GM23338 (cell line): Measurements from ENCODE around the gene HMX2. TPM values are rescaled to one million over a fixed set of nuclear protein-coding genes. Genes with fewer than 3 reads are reported as not detected.

ENCODE experiments used
- ATAC-seq: fragments of 200-7000 bp; cut with Tn5 transposase; 3 replicates; pipeline ENCODE4 v1.9.1; 2020
- DNase-seq: peaks from one replicate; pipeline ENCODE4 v3.0.0-alpha.2; 2015; ENCODE audit warnings: low spot score
- H2AFZ ChIP-seq: fragments of 200-600 bp; sonication (generic); 2 replicates; pipeline ENCODE4 v1.8.0; 2016; ENCODE audit warnings: antibody characterized with exemption, mild to moderate bottlenecking, moderate library complexity
- H3F3A ChIP-seq: fragments of 200-600 bp; sonication (generic); replicated peaks from 2 replicates; pipeline ENCODE4 v1.8.0; 2017; ENCODE audit warnings: antibody characterized with exemption, mixed run types, low read depth
- H3K27ac ChIP-seq: fragments of 200-600 bp; sonication (generic); 2 replicates; pipeline ENCODE4 v1.6.1; 2016; ENCODE audit warnings: low read depth
- H3K27me3 ChIP-seq: fragments of 200-600 bp; sonication (generic); 2 replicates; pipeline ENCODE4 v1.8.0; 2016; ENCODE audit warnings: mild to moderate bottlenecking, mixed run types, moderate library complexity; ENCODE audit not compliant: insufficient read depth
- H3K36me3 ChIP-seq: fragments of 200-600 bp; sonication (generic); 2 replicates; pipeline ENCODE4 v1.8.0; 2016; ENCODE audit warnings: mild to moderate bottlenecking; ENCODE audit not compliant: insufficient read depth
- H3K4me1 ChIP-seq: fragments of 200-600 bp; sonication (generic); 2 replicates; pipeline ENCODE4 v1.8.0; 2016; ENCODE audit warnings: mild to moderate bottlenecking, moderate library complexity; ENCODE audit not compliant: insufficient read depth
- H3K4me2 ChIP-seq: fragments of 200-600 bp; sonication (generic); 2 replicates; pipeline ENCODE4 v1.7.1; 2017; ENCODE audit warnings: mixed run types
- H3K4me3 ChIP-seq: fragments of 200-600 bp; sonication (generic); 2 replicates; pipeline ENCODE4 v1.6.1; 2016; ENCODE audit warnings: mixed run types
- H3K79me2 ChIP-seq: fragments of 200-600 bp; sonication (generic); replicated peaks from 2 replicates; pipeline ENCODE4 v1.8.0; 2017; ENCODE audit warnings: mild to moderate bottlenecking; ENCODE audit not compliant: insufficient read depth
- H3K9me2 ChIP-seq: fragments of 200-600 bp; sonication (generic); 2 replicates; pipeline ENCODE4 v1.8.0; 2017; ENCODE audit not compliant: insufficient read depth
- H4K20me1 ChIP-seq: fragments of 200-600 bp; sonication (generic); replicated peaks from 2 replicates; pipeline ENCODE4 v1.8.0; 2017; ENCODE audit warnings: mild to moderate bottlenecking; ENCODE audit not compliant: insufficient read depth
- H3K27ac Mint-ChIP-seq: 2 replicates; pipeline ENCODE4 v1.8.0; 2020; ENCODE audit warnings: inconsistent platforms, mild to moderate bottlenecking, moderate library complexity, mixed read lengths
- H3K27me3 Mint-ChIP-seq: 3 replicates; pipeline ENCODE4 v1.8.0; 2022; ENCODE audit warnings: low read depth, mild to moderate bottlenecking, moderate library complexity, mixed read lengths, inconsistent platforms; ENCODE audit not compliant: insufficient read depth, poor library complexity
- H3K36me3 Mint-ChIP-seq: 3 replicates; pipeline ENCODE4 v1.8.0; 2021; ENCODE audit warnings: low read depth, mild to moderate bottlenecking, inconsistent platforms, moderate library complexity, mixed read lengths
- H3K4me1 Mint-ChIP-seq: 3 replicates; pipeline ENCODE4 v1.8.0; 2020; ENCODE audit warnings: mild to moderate bottlenecking, inconsistent platforms, mixed read lengths
- H3K4me3 Mint-ChIP-seq: 3 replicates; pipeline ENCODE4 v1.8.0; 2021; ENCODE audit warnings: moderate library complexity, mild to moderate bottlenecking, inconsistent platforms, mixed read lengths
- H3K9me3 Mint-ChIP-seq: 3 replicates; pipeline ENCODE4 v1.8.0; 2020; ENCODE audit warnings: moderate library complexity, mild to moderate bottlenecking, inconsistent platforms, mixed read lengths
- CREB1 ChIP-seq: fragments of 250-450 bp; sonication (Bioruptor Pico); IDR thresholded peaks from 2 replicates; pipeline ENCODE4 v1.5.0; 2020; ENCODE audit warnings: low read depth, mild to moderate bottlenecking, moderate library complexity
- EZH2phosphoT487 ChIP-seq: fragments of 200-600 bp; sonication (generic); IDR thresholded peaks from one replicate; pipeline ENCODE4 v1.8.1; 2018; ENCODE audit warnings: antibody characterized with exemption; ENCODE audit not compliant: unreplicated experiment
- JUNB ChIP-seq: IDR thresholded peaks from one replicate; pipeline ENCODE4 v1.6.1; 2016; ENCODE audit warnings: antibody characterized with exemption; ENCODE audit not compliant: unreplicated experiment
- POLR2AphosphoS5 ChIP-seq: IDR thresholded peaks from 2 replicates; pipeline ENCODE4 v1.6.1; 2016; ENCODE audit warnings: antibody characterized with exemption, low read depth
- ZNF114 ChIP-seq: fragments of 250-450 bp; sonication (Bioruptor Pico); IDR thresholded peaks from 2 replicates; pipeline ENCODE4 v1.5.0; 2020; ENCODE audit warnings: mild to moderate bottlenecking, moderate library complexity
- ZNF331 ChIP-seq: fragments of 250-450 bp; sonication (Bioruptor Pico); IDR thresholded peaks from 2 replicates; pipeline ENCODE4 v1.5.0; 2020; ENCODE audit warnings: low read depth, mild to moderate bottlenecking, moderate library complexity
- polyA plus RNA-seq: library from polyadenylated mRNA; unstranded; fragments of >200 nt; fragmentation: Nextera tagmentation; extraction: Ambion mirVana; gene quantifications from 2 replicates; pipeline ENCODE4 v1.2.1, GENCODE V29; 2016
- total RNA-seq: library from RNA; depleted of rRNA; stranded (reverse); fragments of >200 nt; shearing (Covaris generic); gene quantifications from 2 replicates; pipeline ENCODE4 v1.2.3, GENCODE V29; 2014
- TF ChIP-seq, protein P1 (sequence below): IDR thresholded peaks from one replicate; pipeline ENCODE4 v1.6.1; 2018; ENCODE audit warnings: antibody characterized with exemption; ENCODE audit not compliant: unreplicated experiment
- TF ChIP-seq, protein P2 (sequence below), 2 experiments: fragments of 200-600 bp in 1 of 2; sonication (generic) in 1 of 2; conservative IDR thresholded peaks; 2 replicates each; pipeline versions ENCODE4 v1.5.1 to v1.6.1; 2016 to 2017; ENCODE audit warnings: antibody characterized with exemption in 2 of 2, low read depth in 2 of 2, mild to moderate bottlenecking in 2 of 2, moderate library complexity in 1 of 2
- TF ChIP-seq, protein P3 (sequence below): fragments of 250-450 bp; sonication (Bioruptor Pico); IDR thresholded peaks from 2 replicates; pipeline ENCODE4 v1.5.0; 2020; ENCODE audit warnings: mild to moderate bottlenecking, moderate library complexity
- TF ChIP-seq, protein P4 (sequence below): IDR thresholded peaks from 2 replicates; pipeline ENCODE4 v1.6.1; 2016; ENCODE audit warnings: antibody characterized with exemption

HMX2 gene
- total and polyA plus RNA-seq, 2 experiments from 2014 or later, result 2.6 to 3.4 TPM

DNA sequence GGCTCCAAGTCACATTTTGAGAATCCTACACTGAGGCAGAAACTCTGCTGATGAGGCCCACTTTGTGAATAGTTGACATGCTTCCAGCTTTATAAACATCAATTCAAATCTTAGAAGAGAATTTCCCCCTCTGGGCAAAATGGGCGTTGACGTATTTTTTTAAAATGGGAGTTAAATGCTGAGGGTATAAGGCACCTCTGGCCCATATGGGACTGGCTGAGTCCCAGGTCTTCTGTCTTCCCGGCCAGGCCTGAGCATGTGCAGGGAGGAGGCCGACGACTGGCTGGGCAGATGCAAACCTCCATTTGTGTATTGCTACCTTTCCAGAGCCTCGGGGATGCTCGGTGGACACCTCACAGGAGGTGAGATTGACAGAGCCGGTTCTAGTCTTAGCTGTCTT lies 44.0 kb downstream of the HMX2 start:
- Histone ChIP-seq H3K4me1 (peaks cover 23% of the 10 kb centered on the region), H3K36me3 (no peaks in the 10 kb centered on the region; the same call in 1 of the 2 replicates), H3K4me3 (no peak overlapping the region), H3F3A (no peaks in the 10 kb centered on the region), H3K4me2 (no peak overlapping the region), H4K20me1 (0 out of 2 replicates have a peak, but pooled peaks cover 8% of the 10 kb centered on the region), H3K79me2 (no peaks in the 10 kb centered on the region), H2AFZ (no peak overlapping the region), H3K27me3 (no peaks in the 10 kb centered on the region), H3K9me2 (no peaks in the 10 kb centered on the region), H3K27ac (no peak overlapping the region)
- H3K27me3 Mint-ChIP-seq, result peaks cover 6% of the 10 kb centered on the region
- DNase-seq (no peak), ATAC-seq (no peak)
- peaks cover 31% of the 10 kb centered on the region for H3K4me1 Mint-ChIP-seq
- no peaks in the 10 kb centered on the region for H3K9me3 Mint-ChIP-seq
- no peaks in the 10 kb centered on the region for H3K36me3 Mint-ChIP-seq
- no peak overlapping the region for H3K4me3 Mint-ChIP-seq
- TF ChIP-seq ZNF114 (CRISPR knock-in tag) (no peak), JUNB (no peak), EZH2phosphoT487 (no peak), ZNF331 (CRISPR knock-in tag) (no peak), CREB1 (CRISPR knock-in tag) (no peak)
- TF ChIP-seq, protein P1, sequence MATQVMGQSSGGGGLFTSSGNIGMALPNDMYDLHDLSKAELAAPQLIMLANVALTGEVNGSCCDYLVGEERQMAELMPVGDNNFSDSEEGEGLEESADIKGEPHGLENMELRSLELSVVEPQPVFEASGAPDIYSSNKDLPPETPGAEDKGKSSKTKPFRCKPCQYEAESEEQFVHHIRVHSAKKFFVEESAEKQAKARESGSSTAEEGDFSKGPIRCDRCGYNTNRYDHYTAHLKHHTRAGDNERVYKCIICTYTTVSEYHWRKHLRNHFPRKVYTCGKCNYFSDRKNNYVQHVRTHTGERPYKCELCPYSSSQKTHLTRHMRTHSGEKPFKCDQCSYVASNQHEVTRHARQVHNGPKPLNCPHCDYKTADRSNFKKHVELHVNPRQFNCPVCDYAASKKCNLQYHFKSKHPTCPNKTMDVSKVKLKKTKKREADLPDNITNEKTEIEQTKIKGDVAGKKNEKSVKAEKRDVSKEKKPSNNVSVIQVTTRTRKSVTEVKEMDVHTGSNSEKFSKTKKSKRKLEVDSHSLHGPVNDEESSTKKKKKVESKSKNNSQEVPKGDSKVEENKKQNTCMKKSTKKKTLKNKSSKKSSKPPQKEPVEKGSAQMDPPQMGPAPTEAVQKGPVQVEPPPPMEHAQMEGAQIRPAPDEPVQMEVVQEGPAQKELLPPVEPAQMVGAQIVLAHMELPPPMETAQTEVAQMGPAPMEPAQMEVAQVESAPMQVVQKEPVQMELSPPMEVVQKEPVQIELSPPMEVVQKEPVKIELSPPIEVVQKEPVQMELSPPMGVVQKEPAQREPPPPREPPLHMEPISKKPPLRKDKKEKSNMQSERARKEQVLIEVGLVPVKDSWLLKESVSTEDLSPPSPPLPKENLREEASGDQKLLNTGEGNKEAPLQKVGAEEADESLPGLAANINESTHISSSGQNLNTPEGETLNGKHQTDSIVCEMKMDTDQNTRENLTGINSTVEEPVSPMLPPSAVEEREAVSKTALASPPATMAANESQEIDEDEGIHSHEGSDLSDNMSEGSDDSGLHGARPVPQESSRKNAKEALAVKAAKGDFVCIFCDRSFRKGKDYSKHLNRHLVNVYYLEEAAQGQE, result no peak
- TF ChIP-seq, protein P2, sequence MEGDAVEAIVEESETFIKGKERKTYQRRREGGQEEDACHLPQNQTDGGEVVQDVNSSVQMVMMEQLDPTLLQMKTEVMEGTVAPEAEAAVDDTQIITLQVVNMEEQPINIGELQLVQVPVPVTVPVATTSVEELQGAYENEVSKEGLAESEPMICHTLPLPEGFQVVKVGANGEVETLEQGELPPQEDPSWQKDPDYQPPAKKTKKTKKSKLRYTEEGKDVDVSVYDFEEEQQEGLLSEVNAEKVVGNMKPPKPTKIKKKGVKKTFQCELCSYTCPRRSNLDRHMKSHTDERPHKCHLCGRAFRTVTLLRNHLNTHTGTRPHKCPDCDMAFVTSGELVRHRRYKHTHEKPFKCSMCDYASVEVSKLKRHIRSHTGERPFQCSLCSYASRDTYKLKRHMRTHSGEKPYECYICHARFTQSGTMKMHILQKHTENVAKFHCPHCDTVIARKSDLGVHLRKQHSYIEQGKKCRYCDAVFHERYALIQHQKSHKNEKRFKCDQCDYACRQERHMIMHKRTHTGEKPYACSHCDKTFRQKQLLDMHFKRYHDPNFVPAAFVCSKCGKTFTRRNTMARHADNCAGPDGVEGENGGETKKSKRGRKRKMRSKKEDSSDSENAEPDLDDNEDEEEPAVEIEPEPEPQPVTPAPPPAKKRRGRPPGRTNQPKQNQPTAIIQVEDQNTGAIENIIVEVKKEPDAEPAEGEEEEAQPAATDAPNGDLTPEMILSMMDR (conservative IDR thresholded peaks at IDR 0.05; ENCODE audit: low read depth in 2 of 2), result no peak
- no peak overlapping the region for H3K27ac Mint-ChIP-seq

DNA sequence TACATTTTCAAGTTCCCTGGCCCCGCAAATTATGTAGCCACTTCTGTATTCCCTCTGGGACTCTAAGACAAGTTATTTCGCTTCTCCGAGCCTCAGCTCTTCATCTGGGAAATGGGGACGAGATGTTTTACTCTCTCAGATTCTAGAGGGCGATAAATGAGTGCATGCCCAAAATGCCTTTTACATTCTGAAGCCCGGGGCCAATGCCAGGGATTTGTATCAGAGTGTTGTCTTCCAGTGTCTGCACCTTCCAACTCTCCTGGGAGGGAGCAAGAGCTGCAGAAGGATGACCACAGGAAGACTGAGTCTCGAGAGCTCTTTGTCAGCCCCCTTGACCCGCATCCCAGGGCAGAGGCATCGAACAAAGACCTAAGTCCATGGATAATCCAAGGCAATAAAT lies 46.1 kb downstream of the HMX2 start:
- DNase-seq (no peak), ATAC-seq (no peak)
- peaks cover 31% of the 10 kb centered on the region for H3K4me1 Mint-ChIP-seq
- no peaks in the 10 kb centered on the region for H3K36me3 Mint-ChIP-seq
- H3K4me1 ChIP-seq, result peaks cover 23% of the 10 kb centered on the region
- H3F3A ChIP-seq, result no peaks in the 10 kb centered on the region
- no peak overlapping the region for H3K4me2 ChIP-seq
- no peaks in the 10 kb centered on the region for H3K27me3 ChIP-seq
- no peaks in the 10 kb centered on the region for H3K79me2 ChIP-seq
- H3K4me3 Mint-ChIP-seq, result no peak overlapping the region
- H3K9me3 Mint-ChIP-seq, result no peaks in the 10 kb centered on the region
- H3K27ac Mint-ChIP-seq, result no peak overlapping the region
- no peak overlapping the region for H3K27ac ChIP-seq
- H3K36me3 ChIP-seq, result no peaks in the 10 kb centered on the region; the same call in 1 of the 2 replicates
- H3K27me3 Mint-ChIP-seq, result peaks cover 5% of the 10 kb centered on the region
- no peak overlapping the region for H3K4me3 ChIP-seq
- H2AFZ ChIP-seq, result no peak overlapping the region
- H3K9me2 ChIP-seq, result no peaks in the 10 kb centered on the region
- 0 out of 2 replicates have a peak, but pooled peaks cover 4% of the 10 kb centered on the region for H4K20me1 ChIP-seq
- TF ChIP-seq POLR2AphosphoS5 (no peak), JUNB (no peak)
- TF ChIP-seq, protein P3, sequence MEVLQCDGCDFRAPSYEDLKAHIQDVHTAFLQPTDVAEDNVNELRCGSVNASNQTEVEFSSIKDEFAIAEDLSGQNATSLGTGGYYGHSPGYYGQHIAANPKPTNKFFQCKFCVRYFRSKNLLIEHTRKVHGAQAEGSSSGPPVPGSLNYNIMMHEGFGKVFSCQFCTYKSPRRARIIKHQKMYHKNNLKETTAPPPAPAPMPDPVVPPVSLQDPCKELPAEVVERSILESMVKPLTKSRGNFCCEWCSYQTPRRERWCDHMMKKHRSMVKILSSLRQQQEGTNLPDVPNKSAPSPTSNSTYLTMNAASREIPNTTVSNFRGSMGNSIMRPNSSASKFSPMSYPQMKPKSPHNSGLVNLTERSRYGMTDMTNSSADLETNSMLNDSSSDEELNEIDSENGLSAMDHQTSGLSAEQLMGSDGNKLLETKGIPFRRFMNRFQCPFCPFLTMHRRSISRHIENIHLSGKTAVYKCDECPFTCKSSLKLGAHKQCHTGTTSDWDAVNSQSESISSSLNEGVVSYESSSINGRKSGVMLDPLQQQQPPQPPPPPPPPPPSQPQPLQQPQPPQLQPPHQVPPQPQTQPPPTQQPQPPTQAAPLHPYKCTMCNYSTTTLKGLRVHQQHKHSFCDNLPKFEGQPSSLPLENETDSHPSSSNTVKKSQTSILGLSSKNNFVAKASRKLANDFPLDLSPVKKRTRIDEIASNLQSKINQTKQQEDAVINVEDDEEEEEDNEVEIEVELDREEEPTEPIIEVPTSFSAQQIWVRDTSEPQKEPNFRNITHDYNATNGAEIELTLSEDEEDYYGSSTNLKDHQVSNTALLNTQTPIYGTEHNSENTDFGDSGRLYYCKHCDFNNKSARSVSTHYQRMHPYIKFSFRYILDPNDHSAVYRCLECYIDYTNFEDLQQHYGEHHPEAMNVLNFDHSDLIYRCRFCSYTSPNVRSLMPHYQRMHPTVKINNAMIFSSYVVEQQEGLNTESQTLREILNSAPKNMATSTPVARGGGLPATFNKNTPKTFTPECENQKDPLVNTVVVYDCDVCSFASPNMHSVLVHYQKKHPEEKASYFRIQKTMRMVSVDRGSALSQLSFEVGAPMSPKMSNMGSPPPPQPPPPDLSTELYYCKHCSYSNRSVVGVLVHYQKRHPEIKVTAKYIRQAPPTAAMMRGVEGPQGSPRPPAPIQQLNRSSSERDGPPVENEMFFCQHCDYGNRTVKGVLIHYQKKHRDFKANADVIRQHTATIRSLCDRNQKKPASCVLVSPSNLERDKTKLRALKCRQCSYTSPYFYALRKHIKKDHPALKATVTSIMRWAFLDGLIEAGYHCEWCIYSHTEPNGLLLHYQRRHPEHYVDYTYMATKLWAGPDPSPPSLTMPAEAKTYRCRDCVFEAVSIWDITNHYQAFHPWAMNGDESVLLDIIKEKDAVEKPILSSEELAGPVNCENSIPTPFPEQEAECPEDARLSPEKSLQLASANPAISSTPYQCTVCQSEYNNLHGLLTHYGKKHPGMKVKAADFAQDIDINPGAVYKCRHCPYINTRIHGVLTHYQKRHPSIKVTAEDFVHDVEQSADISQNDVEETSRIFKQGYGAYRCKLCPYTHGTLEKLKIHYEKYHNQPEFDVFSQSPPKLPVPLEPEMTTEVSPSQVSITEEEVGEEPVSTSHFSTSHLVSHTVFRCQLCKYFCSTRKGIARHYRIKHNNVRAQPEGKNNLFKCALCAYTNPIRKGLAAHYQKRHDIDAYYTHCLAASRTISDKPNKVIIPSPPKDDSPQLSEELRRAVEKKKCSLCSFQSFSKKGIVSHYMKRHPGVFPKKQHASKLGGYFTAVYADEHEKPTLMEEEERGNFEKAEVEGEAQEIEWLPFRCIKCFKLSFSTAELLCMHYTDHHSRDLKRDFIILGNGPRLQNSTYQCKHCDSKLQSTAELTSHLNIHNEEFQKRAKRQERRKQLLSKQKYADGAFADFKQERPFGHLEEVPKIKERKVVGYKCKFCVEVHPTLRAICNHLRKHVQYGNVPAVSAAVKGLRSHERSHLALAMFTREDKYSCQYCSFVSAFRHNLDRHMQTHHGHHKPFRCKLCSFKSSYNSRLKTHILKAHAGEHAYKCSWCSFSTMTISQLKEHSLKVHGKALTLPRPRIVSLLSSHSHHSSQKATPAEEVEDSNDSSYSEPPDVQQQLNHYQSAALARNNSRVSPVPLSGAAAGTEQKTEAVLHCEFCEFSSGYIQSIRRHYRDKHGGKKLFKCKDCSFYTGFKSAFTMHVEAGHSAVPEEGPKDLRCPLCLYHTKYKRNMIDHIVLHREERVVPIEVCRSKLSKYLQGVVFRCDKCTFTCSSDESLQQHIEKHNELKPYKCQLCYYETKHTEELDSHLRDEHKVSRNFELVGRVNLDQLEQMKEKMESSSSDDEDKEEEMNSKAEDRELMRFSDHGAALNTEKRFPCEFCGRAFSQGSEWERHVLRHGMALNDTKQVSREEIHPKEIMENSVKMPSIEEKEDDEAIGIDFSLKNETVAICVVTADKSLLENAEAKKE (CRISPR knock-in tag), result no peak
- TF ChIP-seq, protein P4, sequence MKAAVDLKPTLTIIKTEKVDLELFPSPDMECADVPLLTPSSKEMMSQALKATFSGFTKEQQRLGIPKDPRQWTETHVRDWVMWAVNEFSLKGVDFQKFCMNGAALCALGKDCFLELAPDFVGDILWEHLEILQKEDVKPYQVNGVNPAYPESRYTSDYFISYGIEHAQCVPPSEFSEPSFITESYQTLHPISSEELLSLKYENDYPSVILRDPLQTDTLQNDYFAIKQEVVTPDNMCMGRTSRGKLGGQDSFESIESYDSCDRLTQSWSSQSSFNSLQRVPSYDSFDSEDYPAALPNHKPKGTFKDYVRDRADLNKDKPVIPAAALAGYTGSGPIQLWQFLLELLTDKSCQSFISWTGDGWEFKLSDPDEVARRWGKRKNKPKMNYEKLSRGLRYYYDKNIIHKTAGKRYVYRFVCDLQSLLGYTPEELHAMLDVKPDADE, result no peak
